HCT116 (cell line): ENCODE data around the gene CNTN4. TPM values are rescaled to one million over a fixed set of nuclear protein-coding genes. Genes with fewer than 3 reads are reported as not detected.

Source experiments
- ATAC-seq: fragments of 200-7000 bp; cut with Tn5 transposase; 2 replicates; pipeline ENCODE4 v1.9.1; 2020; ENCODE audit warnings: mild to moderate bottlenecking, moderate library complexity
- BruUV-seq: library from RNA; stranded (reverse); fragments of 400-500 nt; replicated peaks from 2 replicates; lab custom pipeline; 2021; lab: Mats Ljungman, UMichigan
- CTCF ChIA-PET: fragments of 300-600 bp; sonication (Branson Sonifier 250); formaldehyde crosslinking; loops from one replicate; lab custom pipeline; 2021; ENCODE audit warnings: antibody characterized with exemption; lab: Charles Lee
- POLR2A ChIA-PET: fragments of 300-600, 350-600 bp; sonication (Branson Sonifier 250); formaldehyde crosslinking; loops from one replicate; lab custom pipeline; 2021; ENCODE audit warnings: antibody characterized with exemption; lab: Charles Lee
- RAD21 ChIA-PET, 2 experiments: fragments of 300-600 bp; sonication (Branson Sonifier 250); formaldehyde crosslinking; loops; one replicate each; lab custom pipeline; 2023; ENCODE audit warnings: low total read pairs in 2 of 2; ENCODE audit not compliant: uncharacterized antibody in 2 of 2, unreplicated experiment in 2 of 2, low non-redundant PET in 1 of 2; lab: Charles Lee
- DNase-seq: peaks from one replicate; pipeline ENCODE4 v3.0.0-alpha.2; 2010; ENCODE audit warnings: low read depth, low spot score
- H2AFZ ChIP-seq: fragments of 200-600 bp; shearing (Covaris generic), sonication (generic); 2 replicates; pipeline ENCODE4 v1.6.1; 2017; ENCODE audit warnings: low read depth, mixed run types, mixed read lengths, antibody characterized with exemption, low read length; ENCODE audit not compliant: poor library complexity, severe bottlenecking
- H3K27ac ChIP-seq: 2 replicates; pipeline ENCODE4 v1.5.1; 2012; ENCODE audit warnings: low read depth, low read length
- H3K27me3 ChIP-seq: fragments of 200-600 bp; sonication (generic); 2 replicates; pipeline ENCODE4 v1.6.1; 2016; ENCODE audit warnings: mixed run types, low read length, mixed read lengths; ENCODE audit not compliant: insufficient read depth
- H3K36me3 ChIP-seq, 2 experiments: fragments of 200-500 bp in 1 of 2; fragments of 200-600 bp in 1 of 2; sonication (Bioruptor generic) in 1 of 2; sonication (generic) in 1 of 2; 2 replicates each; pipeline versions ENCODE4 v1.5.1 to v1.6.1; 2014 to 2016; ENCODE audit warnings: low read length in 2 of 2, inconsistent platforms in 1 of 2, mixed read lengths in 1 of 2, mixed run types in 1 of 2; ENCODE audit not compliant: insufficient read depth in 2 of 2, control insufficient read depth in 1 of 2
- H3K4me1 ChIP-seq, 2 experiments: fragments of 200-600 bp in 1 of 2; sonication (generic) in 1 of 2; 2 replicates each; pipeline versions ENCODE4 v1.5.1 to v1.6.1; 2012 to 2017; ENCODE audit warnings: low read length in 2 of 2, inconsistent platforms in 1 of 2, mild to moderate bottlenecking in 1 of 2, mixed read lengths in 1 of 2, mixed run types in 1 of 2, moderate library complexity in 1 of 2; ENCODE audit not compliant: insufficient read depth in 2 of 2, control insufficient read depth in 1 of 2
- H3K4me2 ChIP-seq: fragments of 200-600 bp; sonication (generic); 2 replicates; pipeline ENCODE4 v1.6.1; 2017; ENCODE audit warnings: mixed run types, low read length, mixed read lengths
- H3K4me3 ChIP-seq, 2 experiments: fragments of 200-600 bp in 1 of 2; sonication (generic) in 1 of 2; replicated peaks in 1 of 2; 2 replicates each; pipeline ENCODE4 v1.5.1; 2011 to 2016; ENCODE audit warnings: low read length in 2 of 2, control low read depth in 1 of 2, low read depth in 1 of 2, mild to moderate bottlenecking in 1 of 2, mixed read lengths in 1 of 2, mixed run types in 1 of 2
- H3K79me2 ChIP-seq: fragments of 200-600 bp; sonication (generic); 2 replicates; pipeline ENCODE4 v1.6.1; 2017; ENCODE audit warnings: mild to moderate bottlenecking, mixed run types, low read length, moderate library complexity, mixed read lengths; ENCODE audit not compliant: insufficient read depth
- H3K9ac ChIP-seq: fragments of 200-600 bp; sonication (generic); 2 replicates; pipeline ENCODE4 v1.6.1; 2016; ENCODE audit warnings: low read length, mixed read lengths
- H3K9me2 ChIP-seq: fragments of 200-600 bp; sonication (generic), shearing (Covaris generic); 2 replicates; pipeline ENCODE4 v1.6.1; 2017; ENCODE audit warnings: mixed run types, mild to moderate bottlenecking, moderate library complexity; ENCODE audit not compliant: insufficient read depth
- H3K9me3 ChIP-seq, 2 experiments: fragments of 200-500 bp in 1 of 2; fragments of 200-600 bp in 1 of 2; sonication (Bioruptor generic) in 1 of 2; sonication (generic) in 1 of 2; 2 replicates each; pipeline ENCODE4 v1.6.1; 2014 to 2017; ENCODE audit warnings: low read length in 2 of 2, mixed read lengths in 2 of 2, inconsistent platforms in 1 of 2, low read depth in 1 of 2, mild to moderate bottlenecking in 1 of 2, mixed run types in 1 of 2, moderate library complexity in 1 of 2; ENCODE audit not compliant: control insufficient read depth in 1 of 2, insufficient read depth in 1 of 2
- H4K20me1 ChIP-seq: fragments of 200-600 bp; sonication (generic), shearing (Covaris generic); 2 replicates; pipeline ENCODE4 v1.6.1; 2017; ENCODE audit warnings: mixed run types, mild to moderate bottlenecking, moderate library complexity; ENCODE audit not compliant: insufficient read depth
- ATF3 ChIP-seq: IDR thresholded peaks from 2 replicates; pipeline ENCODE4 v1.6.1; 2012
- CTCF ChIP-seq, 3 experiments: fragments of 200-600 bp in 1 of 3; sonication (generic) in 1 of 3; IDR thresholded peaks in 2 of 3; conservative IDR thresholded peaks in 1 of 3; 2 replicates each; pipeline ENCODE4 v1.5.1; 2012 to 2017; ENCODE audit warnings: low read depth in 2 of 3, low read length in 2 of 3, antibody characterized with exemption in 1 of 3, borderline replicate concordance in 1 of 3, control low read depth in 1 of 3, mild to moderate bottlenecking in 1 of 3, mixed read lengths in 1 of 3, mixed run types in 1 of 3, moderate library complexity in 1 of 3; ENCODE audit not compliant: insufficient read depth in 1 of 3
- EGR1 ChIP-seq: IDR thresholded peaks from 2 replicates; pipeline ENCODE4 v1.6.1; 2012; ENCODE audit warnings: low read depth
- EZH2 ChIP-seq: fragments of 200-600 bp; sonication (generic); IDR thresholded peaks from 2 replicates; pipeline ENCODE4 v1.6.1; 2017; ENCODE audit warnings: antibody characterized with exemption, mixed run types
- EZH2phosphoT487 ChIP-seq: fragments of 200-600 bp; IDR thresholded peaks from 2 replicates; pipeline ENCODE4 v1.6.1; 2018; ENCODE audit warnings: antibody characterized with exemption, borderline replicate concordance
- FOSL1 ChIP-seq: IDR thresholded peaks from 2 replicates; pipeline ENCODE4 v1.6.1; 2012; ENCODE audit warnings: low read depth
- JUND ChIP-seq: IDR thresholded peaks from 2 replicates; pipeline ENCODE4 v1.6.1; 2012
- MAX ChIP-seq: IDR thresholded peaks from 2 replicates; pipeline ENCODE4 v1.6.1; 2012
- POLR2A ChIP-seq: IDR thresholded peaks from 2 replicates; pipeline ENCODE4 v1.7.0; 2011; ENCODE audit warnings: borderline replicate concordance; ENCODE audit not compliant: insufficient read depth, insufficient read length; ENCODE audit errors: extremely low read depth
- POLR2AphosphoS5 ChIP-seq: IDR thresholded peaks from 2 replicates; pipeline ENCODE4 v1.6.1; 2011; ENCODE audit warnings: mild to moderate bottlenecking, low read depth, low read length, moderate library complexity
- REST ChIP-seq: IDR thresholded peaks from 2 replicates; pipeline ENCODE4 v1.6.1; 2012; ENCODE audit warnings: low read depth
- SP1 ChIP-seq: IDR thresholded peaks from 2 replicates; pipeline ENCODE4 v1.6.1; 2012; ENCODE audit warnings: low read depth
- SRF ChIP-seq: IDR thresholded peaks from 2 replicates; pipeline ENCODE4 v1.6.1; 2012; ENCODE audit warnings: low read depth
- TCF7L2 ChIP-seq: IDR thresholded peaks from 2 replicates; pipeline ENCODE4 v1.7.0; 2011; ENCODE audit warnings: borderline replicate concordance, inconsistent platforms; ENCODE audit not compliant: insufficient read depth, insufficient read length; ENCODE audit errors: extremely low read depth
- ZBTB33 ChIP-seq: IDR thresholded peaks from 2 replicates; pipeline ENCODE4 v1.6.1; 2011; ENCODE audit warnings: mild to moderate bottlenecking, low read length, moderate library complexity; ENCODE audit not compliant: insufficient replicate concordance; ENCODE audit errors: extremely low read depth
- ZFX ChIP-seq: fragments of 450-650 bp; IDR thresholded peaks from 2 replicates; pipeline ENCODE4 v1.6.1; 2017
- ZNF274 ChIP-seq: fragments of 200-500 bp; sonication (Bioruptor generic); IDR thresholded peaks from 2 replicates; pipeline ENCODE4 v1.6.1; 2014; ENCODE audit warnings: mild to moderate bottlenecking, low read depth, low read length, inconsistent platforms
- intact Hi-C: fragments of 100-400 bp; cut with micrococcal nuclease; formaldehyde crosslinking; loops from 2 replicates; pipeline ENCODE4 v1.10.0; 2022
- total RNA-seq: library from RNA; stranded (reverse); gene quantifications from one replicate; pipeline ENCODE4 v1.2.1, GENCODE V29; 2021; ENCODE audit not compliant: unreplicated experiment

Gene CNTN4
- total RNA-seq, 1 experiment from 2014 or later, result not detected

GRCh38 chr3:2204054-2204453 lies 105.4 kb downstream of the CNTN4 start (continued):
- TF ChIP-seq EZH2phosphoT487, result no peak
- no peak for TF ChIP-seq SRF
- no peak for TF ChIP-seq ATF3
- no peak for TF ChIP-seq POLR2A

- no peaks in the 10 kb centered on the region for H3K27me3 ChIP-seq
- H3K9me3 ChIP-seq, result peaks cover 3 to 21% of the 10 kb centered on the region in 2 experiments; a peak in 3 of 4 replicates
- no peak overlapping the region for H3K9ac ChIP-seq
- TF ChIP-seq SP1 (no peak), MAX (no peak), ZFX (no peak), EGR1 (no peak), SRF (no peak), POLR2A (no peak), ZNF274 (no peak), JUND (no peak), EZH2 (no peak), TCF7L2 (no peak), CTCF (IDR thresholded peaks at IDR 0.05 in 2 of 3, conservative IDR thresholded peaks at IDR 0.05 in 1 of 3; ENCODE audit: borderline replicate concordance in 1 of 3, insufficient read depth in 1 of 3, low read depth in 2 of 3, low read length in 2 of 3) (no peak), FOSL1 (no peak), REST (no peak), ZBTB33 (no peak), POLR2AphosphoS5 (no peak)
- TF ChIP-seq, all 23 proteins: peak for 0
- no TSS peak for BruUV-seq
- CTCF ChIA-PET, result no interaction called here
- ATAC-seq (no peak), DNase-seq (no peak)
- H3K27ac ChIP-seq, result no peak overlapping the region
- no peaks in the 10 kb centered on the region for H3K79me2 ChIP-seq
- no peak overlapping the region for H3K4me3 ChIP-seq
- no peaks in the 10 kb centered on the region for H3K9me2 ChIP-seq
- no peaks in the 10 kb centered on the region for H3K4me1 ChIP-seq
- POLR2A ChIA-PET, result no interaction called here
- no peak overlapping the region for H2AFZ ChIP-seq
- no peak overlapping the region for H3K4me2 ChIP-seq
- no peaks in the 10 kb centered on the region for H4K20me1 ChIP-seq
- RAD21 ChIA-PET, result no interaction called here
- H3K36me3 ChIP-seq, result no peaks in the 10 kb centered on the region
- intact Hi-C loops, result no loop called here
Observed at GRCh38 chr3:2205692-2206091, 107.0 kb downstream of the CNTN4 start.
